ENCODE data around the gene PLAU.

- TF ChIP-seq POLR2A (IDR thresholded peaks at IDR 0.05), result no peak
- peak in 2 of 4 donors; percentile 41 to 45 for TF ChIP-seq POLR2AphosphoS5 (IDR thresholded peaks at IDR 0.05)
- TF ChIP-seq CTCF (IDR thresholded peaks at IDR 0.05), result peak; percentile 44 to 73 (median 52)
- TF ChIP-seq EP300 (IDR thresholded peaks at IDR 0.05), result no peak
Measured at GRCh38 chr10:73872190-73872710, 38.7 kb upstream of the PLAU start.

Measured in sigmoid colon (tissue), 4 donors.